Activated T-cell treated with anti-CD3 and anti-CD28 coated beads for 4 hours (primary cell): Measurements from ENCODE around the gene NLRP5.
"Not testable (repeated sequence)": the region's sequence is repeated elsewhere in the genome, so short reads cannot be mapped to it uniquely, and the experiment has no call there.

ENCODE experiments used
- DNase-seq: peaks from one replicate; pipeline ENCODE4 v3.0.0-alpha.2; 2020

Gene NLRP5

GRCh38 chr19:56099638-56100539, 113.3 kb downstream of the NLRP5 start:
- DNase-seq, result no peak

- DNase-seq, result no peak
Observed at GRCh38 chr19:56101095-56101494, 114.5 kb downstream of the NLRP5 start.

- DNase-seq, result no peak
Observed at GRCh38 chr19:56101746-56102535, 115.4 kb downstream of the NLRP5 start.

GRCh38 chr19:56103027-56103614, 116.5 kb downstream of the NLRP5 start:
- no peak for DNase-seq

GRCh38 chr19:56104423-56104822, 117.8 kb downstream of the NLRP5 start:
- no peak for DNase-seq

GRCh38 chr19:56105090-56105701, 118.6 kb downstream of the NLRP5 start:
- DNase-seq, result peak; percentile 24

DNA sequence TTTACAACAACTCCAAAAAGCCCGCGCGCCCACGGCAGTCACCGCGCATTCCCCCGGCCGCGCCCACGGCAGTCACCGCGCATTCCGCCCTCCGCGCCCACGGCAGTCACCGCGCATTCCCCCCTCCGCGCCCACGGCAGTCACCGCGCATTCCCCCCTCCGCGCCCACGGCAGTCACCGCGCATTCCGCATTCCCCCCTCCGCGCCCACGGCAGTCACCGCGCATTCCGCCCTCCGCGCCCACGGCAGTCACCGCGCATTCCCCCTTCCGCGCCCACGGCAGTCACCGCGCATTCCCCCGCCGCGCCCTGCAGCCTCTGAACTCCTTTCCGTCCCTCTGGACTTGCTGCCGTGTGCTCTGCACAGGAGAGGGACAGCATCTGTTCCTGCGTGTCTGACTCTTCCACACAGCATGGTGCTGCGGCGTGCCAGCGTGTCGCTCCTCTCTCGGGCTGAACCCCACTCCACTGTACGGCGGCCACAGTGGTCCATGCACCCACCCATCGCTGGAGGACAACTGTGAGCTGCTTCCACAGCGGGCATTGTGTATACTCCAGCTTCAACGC, 119.3 kb downstream of the NLRP5 start:
- DNase-seq, result not testable (repeated sequence)

- no peak for DNase-seq
Observed at GRCh38 chr19:56106397-56106849, 119.8 kb downstream of the NLRP5 start.

- DNase-seq, result no peak
Observed at GRCh38 chr19:56106993-56107392, 120.4 kb downstream of the NLRP5 start.

DNA sequence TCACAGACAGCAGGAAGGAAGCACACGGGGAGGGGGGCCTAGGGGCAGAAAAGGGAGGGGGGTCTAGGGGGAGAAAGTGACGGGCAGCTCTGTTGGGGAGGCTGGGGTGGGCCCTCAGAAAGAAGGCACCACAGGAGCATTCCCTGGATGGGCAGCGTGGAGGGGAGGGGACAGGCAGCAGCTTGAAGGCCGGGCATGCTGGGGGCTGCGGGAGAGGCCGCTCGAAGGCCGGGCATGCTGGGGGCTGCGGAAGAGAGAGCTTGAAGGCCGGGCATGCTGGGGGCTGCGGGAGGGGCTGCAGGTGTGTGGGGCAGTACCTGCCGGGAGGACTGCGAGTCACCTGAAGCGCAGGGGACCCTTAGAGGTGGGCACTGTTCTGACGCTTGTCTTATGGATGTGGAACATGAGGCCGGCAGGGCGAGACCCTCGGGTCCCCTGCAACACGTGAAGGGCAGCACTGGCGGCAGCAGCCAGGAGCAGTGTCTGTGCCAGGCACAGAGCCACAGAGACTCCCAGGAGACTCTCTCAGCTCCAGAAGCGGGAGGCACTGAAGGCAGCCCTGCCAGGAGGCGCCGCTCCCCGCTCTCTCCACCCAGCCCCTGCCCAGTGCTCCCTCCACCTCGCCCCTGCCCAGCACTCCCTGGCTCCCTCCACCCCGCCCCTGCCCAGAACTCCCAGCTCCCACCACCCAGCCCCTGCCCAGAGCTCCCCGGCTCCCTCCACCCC, 121.2 kb downstream of the NLRP5 start:
- DNase-seq, result no peak

GRCh38 chr19:56108447-56109195, 122.0 kb downstream of the NLRP5 start:
- DNase-seq, result no peak

GRCh38 chr19:56109226-56109625, 122.7 kb downstream of the NLRP5 start:
- DNase-seq, result no peak

DNA sequence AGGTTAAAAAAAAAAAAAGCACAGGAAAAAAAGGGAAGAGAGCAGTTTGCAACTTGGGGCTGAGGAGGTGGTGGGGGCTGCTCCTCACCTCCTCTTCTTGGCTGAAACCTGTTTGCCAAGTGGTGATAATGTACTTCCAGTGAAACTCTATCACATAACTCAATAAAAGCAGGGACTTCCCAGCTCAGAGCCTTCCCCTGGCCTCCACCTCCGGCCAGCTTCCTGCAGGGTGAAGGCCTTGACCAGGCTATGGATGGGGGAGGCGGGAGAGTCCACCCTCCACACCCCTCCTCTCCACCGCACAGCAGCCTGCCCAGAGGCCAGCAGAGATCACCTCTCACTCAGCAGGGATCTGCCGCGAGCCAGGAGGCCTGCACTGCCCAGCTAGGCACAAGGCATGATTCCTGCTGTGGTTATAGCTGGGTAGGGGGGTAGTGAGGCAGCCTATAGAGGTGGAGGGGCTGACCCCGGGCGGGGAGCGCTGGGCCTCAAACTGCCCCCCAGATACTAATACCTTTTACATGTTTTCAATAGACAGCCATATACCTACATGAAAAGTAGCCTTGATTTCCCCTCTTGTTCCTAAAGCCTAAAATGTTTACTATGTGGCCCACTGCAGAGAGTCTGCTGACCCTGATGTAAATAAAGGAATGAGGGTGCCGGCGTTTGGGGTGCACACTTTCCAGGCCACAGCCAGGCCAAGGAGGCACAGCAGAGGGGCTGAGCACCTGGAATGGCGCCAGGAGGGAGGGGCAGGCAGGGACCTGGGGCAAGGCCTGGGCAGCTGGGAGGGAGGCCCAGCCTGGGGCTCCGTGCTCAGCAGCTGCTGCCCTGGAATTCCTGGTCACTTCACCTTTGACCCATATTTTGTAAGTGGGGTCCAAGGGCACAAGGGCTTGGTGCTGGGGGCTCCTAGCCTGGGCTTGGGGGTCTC, 124.2 kb downstream of the NLRP5 start:
- DNase-seq, result no peak
